SU-DHL-6 (cell line): ENCODE results near the gene SARM1.

Experiments used
- EZH2phosphoT487 ChIP-seq: fragments of 200-600 bp; sonication (generic), shearing (Covaris generic); conservative IDR thresholded peaks from 2 replicates; pipeline ENCODE4 v1.6.1; 2018; ENCODE audit warnings: mild to moderate bottlenecking, antibody characterized with exemption, low read length, moderate library complexity, mixed read lengths
- TF ChIP-seq, protein P1 (sequence below): fragments of 200-600 bp; sonication (generic); IDR thresholded peaks from one replicate; pipeline ENCODE4 v1.5.1; 2017; ENCODE audit warnings: antibody characterized with exemption, mild to moderate bottlenecking, low read length, moderate library complexity; ENCODE audit not compliant: insufficient read depth, poor library complexity, severe bottlenecking

DNA sequence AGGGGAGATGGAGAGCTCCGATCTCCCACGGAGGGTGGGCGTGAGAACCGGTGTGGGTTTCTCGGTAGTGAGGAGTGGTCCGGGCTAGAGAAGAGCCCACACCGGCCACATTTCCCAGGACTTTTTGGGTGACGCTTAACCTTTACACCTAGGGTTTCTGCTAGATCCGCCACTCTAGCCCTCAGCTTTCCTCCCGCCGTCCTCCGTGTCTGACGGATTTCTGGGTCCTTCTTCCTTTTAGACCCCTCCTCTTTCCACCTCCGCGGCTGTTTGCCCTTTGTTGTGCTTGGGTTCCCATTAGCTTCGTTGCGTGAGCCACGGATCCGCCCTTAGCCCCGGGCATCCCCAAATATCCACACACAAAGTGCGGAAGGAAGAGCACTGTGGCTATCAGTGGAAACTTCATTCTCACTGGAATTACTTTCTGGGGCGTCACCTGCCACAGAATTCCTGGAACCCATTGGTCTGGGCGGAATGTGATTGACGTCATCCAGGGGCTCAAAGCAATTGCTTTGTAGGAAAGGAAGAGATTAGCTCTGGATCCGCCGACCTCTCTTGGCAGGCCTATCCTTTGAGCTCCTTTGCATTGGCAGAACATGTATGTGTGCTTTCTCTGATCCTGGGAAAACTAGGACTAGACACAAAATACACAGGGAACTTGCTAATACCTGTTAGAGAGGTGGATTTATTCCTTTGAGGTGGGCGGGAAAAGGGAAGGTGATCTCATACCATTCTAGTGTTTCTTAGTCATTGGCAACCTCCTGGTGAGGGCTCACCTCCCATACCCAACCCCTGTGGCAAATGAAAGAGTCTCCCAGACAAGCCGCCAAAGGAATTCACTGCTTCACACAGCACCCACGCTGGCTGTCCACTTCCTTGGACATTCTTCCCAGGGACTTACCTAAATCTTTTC lies 35.3 kb upstream of the SARM1 start:
- TF ChIP-seq, protein P1, sequence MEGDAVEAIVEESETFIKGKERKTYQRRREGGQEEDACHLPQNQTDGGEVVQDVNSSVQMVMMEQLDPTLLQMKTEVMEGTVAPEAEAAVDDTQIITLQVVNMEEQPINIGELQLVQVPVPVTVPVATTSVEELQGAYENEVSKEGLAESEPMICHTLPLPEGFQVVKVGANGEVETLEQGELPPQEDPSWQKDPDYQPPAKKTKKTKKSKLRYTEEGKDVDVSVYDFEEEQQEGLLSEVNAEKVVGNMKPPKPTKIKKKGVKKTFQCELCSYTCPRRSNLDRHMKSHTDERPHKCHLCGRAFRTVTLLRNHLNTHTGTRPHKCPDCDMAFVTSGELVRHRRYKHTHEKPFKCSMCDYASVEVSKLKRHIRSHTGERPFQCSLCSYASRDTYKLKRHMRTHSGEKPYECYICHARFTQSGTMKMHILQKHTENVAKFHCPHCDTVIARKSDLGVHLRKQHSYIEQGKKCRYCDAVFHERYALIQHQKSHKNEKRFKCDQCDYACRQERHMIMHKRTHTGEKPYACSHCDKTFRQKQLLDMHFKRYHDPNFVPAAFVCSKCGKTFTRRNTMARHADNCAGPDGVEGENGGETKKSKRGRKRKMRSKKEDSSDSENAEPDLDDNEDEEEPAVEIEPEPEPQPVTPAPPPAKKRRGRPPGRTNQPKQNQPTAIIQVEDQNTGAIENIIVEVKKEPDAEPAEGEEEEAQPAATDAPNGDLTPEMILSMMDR, result no peak
- no peak for TF ChIP-seq EZH2phosphoT487
